Heart left ventricle (tissue), 16 donors: ENCODE results near the gene CDC25B. TPM values are rescaled to one million over a fixed set of nuclear protein-coding genes. Genes with fewer than 3 reads are reported as not detected.
A peak's percentile ranks its signal among the peaks of the same experiment; 100 is the strongest.
"Not testable (repeated sequence)": the region's sequence is repeated elsewhere in the genome, so short reads cannot be mapped to it uniquely, and the experiment has no call there.

Experiments
- ATAC-seq, 4 donors: fragments of 200-7000 bp; cut with Tn5 transposase; one replicate each; pipeline ENCODE4 v1.9.1; 2020 to 2022; ENCODE audit warnings: moderate library complexity in 4 of 4, mild to moderate bottlenecking in 3 of 4, moderate number of reproducible peaks in 1 of 4
- DNase-seq, 5 donors: peaks; one replicate each; pipeline ENCODE4 v3.0.0-alpha.2; 2020
- H3K27ac ChIP-seq, 12 donors: fragments of 200-600 bp; sonication (generic) in 4 of 12; one replicate each; pipeline versions ENCODE4 v1.5.0 to v1.8.0; 2016 to 2022; ENCODE audit warnings: mild to moderate bottlenecking in 2 of 12
- H3K27me3 ChIP-seq, 9 donors: fragments of 200-600 bp; sonication (generic) in 2 of 9; one replicate each; pipeline versions ENCODE4 v1.5.1 to v1.8.0; 2016 to 2022; ENCODE audit warnings: mild to moderate bottlenecking in 3 of 9
- H3K36me3 ChIP-seq, 9 donors: fragments of 200-600 bp; sonication (generic) in 2 of 9; one replicate each; pipeline versions ENCODE4 v1.5.0 to v1.8.0; 2018 to 2022; ENCODE audit warnings: mild to moderate bottlenecking in 2 of 9
- H3K4me1 ChIP-seq, 12 donors: fragments of 200-600 bp; sonication (generic) in 4 of 12; one replicate each; pipeline versions ENCODE4 v1.5.0 to v1.8.0; 2016 to 2022; ENCODE audit warnings: mild to moderate bottlenecking in 3 of 12
- H3K4me3 ChIP-seq, 12 donors: fragments of 200-600 bp; sonication (generic) in 4 of 12; one replicate each; pipeline versions ENCODE4 v1.5.0 to v1.8.0; 2017 to 2022; ENCODE audit warnings: mild to moderate bottlenecking in 9 of 12, moderate library complexity in 4 of 12
- H3K9me3 ChIP-seq, 12 donors: fragments of 200-600 bp; sonication (generic) in 4 of 12; one replicate each; pipeline versions ENCODE4 v1.5.0 to v1.8.0; 2016 to 2022; ENCODE audit warnings: mild to moderate bottlenecking in 1 of 12
- POLR2A ChIP-seq, 2 donors: fragments of 450-650 bp; IDR thresholded peaks; one replicate each; pipeline ENCODE4 v1.6.1; 2017; ENCODE audit warnings: antibody characterized with exemption in 2 of 2, mild to moderate bottlenecking in 2 of 2, moderate library complexity in 2 of 2
- WGBS, 4 donors: extraction: QIAGEN DNeasy Blood & Tissue Kit in 2 of 4; methylation state at CpG; one replicate each; pipeline versions ENCODE4 v1.1.5 to v1.1.7; 2013 to 2018; 5-methylcytosine and 5-hydroxymethylcytosine counted together
- intact Hi-C, 10 donors: fragments of 100-400 bp; cut with DNase I; formaldehyde crosslinking; loops; one replicate each; pipeline versions ENCODE4 v1.11.1 to v1.14.2; 2022
- polyA plus RNA-seq, 2 donors: library from polyadenylated mRNA; stranded (reverse); fragments of 200-250 nt; gene quantifications; one replicate each; pipeline ENCODE4 v1.2.3, GENCODE V29; 2013
- total RNA-seq, 9 donors: library from RNA; depleted of rRNA in 2 of 9; stranded (reverse); fragments of >200 nt in 2 of 9; fragmentation: NEBNext Ultra II Directional in 3 of 9; extraction: Animal tissue kit (Norgen Biotek cat#: 25700) in 3 of 9; gene quantifications; one replicate each; pipeline versions ENCODE4 v1.1.0 to v1.2.4, GENCODE V29; 2016 to 2023
- TF ChIP-seq, protein P1 (sequence below), 12 donors: fragments of 200-600 bp; sonication (generic) in 4 of 12; IDR thresholded peaks; one replicate each; pipeline versions ENCODE4 v1.5.0 to v1.8.0; 2018 to 2022; ENCODE audit warnings: antibody characterized with exemption in 12 of 12, mild to moderate bottlenecking in 5 of 12
- donor health status: ischemic (EF 13 %, LVEDD 7.1; RV severe dilation, severe dysfunction).
- donor health status: healthy with polysubstance abuse.
- donor health status: DM: no; HTN: yes; CAD: no.
- donor health status: DM: no; HTN: no; CAD: no.
- donor health status: ischemic (EF 25% LVEDD 6.9; RV normal size, moderate dysfunction).
- donor health status: ischemic (EF 25% LVEDD 5.7; RV mildly dilated, moderate dysfunction).
- donor health status: healthy.
- donor health status: DM: yes; HTN: yes; CAD: no.
- donor health status: ischemic (EF 35%, LVEDD 5.7; RV mildly dilated, moderate dysfunction).
- donor health status: nonischemic (EF 11% LVEDD 7.7; RV severe dilation, severe dysfunction).
- donor health status: DM: yes; HTN: yes; CAD: no.
- donor health status: PGD.
- donor health status: ischemic (EF 29% LVEDD 5.4; RV normal size, mild dysfunction).
- donor health status: nonischemic (EF 23%, LVEDD 6.1; RV moderate dilation, normal function).

Gene CDC25B
- total and polyA plus RNA-seq, 11 donors = 4.0 to 30.4 (median 8.6) TPM

DNA sequence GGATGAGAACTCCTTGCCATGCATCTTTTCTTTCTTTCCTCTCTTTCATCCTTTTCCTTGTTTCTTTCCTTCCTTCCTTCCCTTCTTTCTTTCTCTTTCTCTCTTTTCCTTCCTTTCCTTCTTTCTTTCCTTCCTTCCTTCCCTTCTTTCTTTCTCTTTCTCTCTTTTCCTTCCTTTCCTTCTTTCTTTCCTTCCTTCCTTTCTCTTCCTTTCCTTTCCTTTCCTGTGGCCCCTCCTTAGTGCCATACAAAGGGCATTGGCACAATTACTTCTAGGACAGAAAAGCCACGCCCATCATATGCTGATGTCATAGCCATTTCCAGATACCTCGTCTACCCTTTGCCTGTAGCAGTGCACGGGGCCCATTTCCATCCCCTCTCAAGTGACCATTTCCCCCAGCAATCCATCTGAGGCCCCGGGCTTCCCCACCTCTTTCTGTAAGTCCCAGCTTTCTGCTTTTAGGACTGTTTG is 7.4 kb upstream of the CDC25B start:
- H3K36me3 ChIP-seq = peaks cover 0 to 17% (median 4%) of the 10 kb centered on the region in 9 donors
- 48 to 57% (median 54%) methylated on average over 4 of the region's 4 CpGs for WGBS, 4 donors
- H3K4me3 ChIP-seq = no peak overlapping the region
- peaks cover 4 to 36% (median 26%) of the 10 kb centered on the region in 12 donors for H3K4me1 ChIP-seq
- no peaks in the 10 kb centered on the region for H3K9me3 ChIP-seq
- no peak overlapping the region for H3K27ac ChIP-seq
- TF ChIP-seq, protein P1, sequence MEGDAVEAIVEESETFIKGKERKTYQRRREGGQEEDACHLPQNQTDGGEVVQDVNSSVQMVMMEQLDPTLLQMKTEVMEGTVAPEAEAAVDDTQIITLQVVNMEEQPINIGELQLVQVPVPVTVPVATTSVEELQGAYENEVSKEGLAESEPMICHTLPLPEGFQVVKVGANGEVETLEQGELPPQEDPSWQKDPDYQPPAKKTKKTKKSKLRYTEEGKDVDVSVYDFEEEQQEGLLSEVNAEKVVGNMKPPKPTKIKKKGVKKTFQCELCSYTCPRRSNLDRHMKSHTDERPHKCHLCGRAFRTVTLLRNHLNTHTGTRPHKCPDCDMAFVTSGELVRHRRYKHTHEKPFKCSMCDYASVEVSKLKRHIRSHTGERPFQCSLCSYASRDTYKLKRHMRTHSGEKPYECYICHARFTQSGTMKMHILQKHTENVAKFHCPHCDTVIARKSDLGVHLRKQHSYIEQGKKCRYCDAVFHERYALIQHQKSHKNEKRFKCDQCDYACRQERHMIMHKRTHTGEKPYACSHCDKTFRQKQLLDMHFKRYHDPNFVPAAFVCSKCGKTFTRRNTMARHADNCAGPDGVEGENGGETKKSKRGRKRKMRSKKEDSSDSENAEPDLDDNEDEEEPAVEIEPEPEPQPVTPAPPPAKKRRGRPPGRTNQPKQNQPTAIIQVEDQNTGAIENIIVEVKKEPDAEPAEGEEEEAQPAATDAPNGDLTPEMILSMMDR (IDR thresholded peaks at IDR 0.05) = no peak
- TF ChIP-seq POLR2A (IDR thresholded peaks at IDR 0.05) = no peak
- intact Hi-C loops = loop anchor here in 6 of 10 donors (5.0 to 10.0 kb wide), 6 partner anchors 59 to 296 kb away; partner anchors contain the start of gene MAVS (in 1 of the 6)
- ATAC-seq = no peak
- peak in 1 of 5 donors; percentile 20 for DNase-seq
- H3K27me3 ChIP-seq = no peaks in the 10 kb centered on the region

DNA sequence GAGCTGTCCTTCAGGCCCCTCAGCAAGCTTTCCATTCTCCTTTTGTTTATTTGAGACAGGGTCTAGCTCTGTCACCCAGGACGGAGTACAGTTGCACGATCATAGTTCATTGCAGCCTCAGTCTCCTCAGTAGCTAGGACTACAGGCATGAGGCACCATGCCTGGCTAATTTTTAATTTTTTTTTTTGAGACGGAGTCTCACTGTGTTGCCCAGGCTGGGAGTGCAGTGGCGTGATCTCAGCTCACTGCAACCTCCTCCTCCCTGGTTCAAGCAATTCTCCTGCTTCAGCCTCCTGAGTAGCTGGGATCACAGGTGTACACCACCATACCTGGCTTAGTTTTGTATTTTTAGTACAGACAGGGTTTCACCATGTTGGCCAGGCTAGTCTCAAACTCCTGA is 6.9 kb upstream of the CDC25B start:
- peaks cover 0 to 12% (median 2%) of the 10 kb centered on the region in 9 donors for H3K36me3 ChIP-seq
- not testable (repeated sequence) for H3K27me3 ChIP-seq, H3K9me3 ChIP-seq, H3K27ac ChIP-seq, ATAC-seq, H3K4me3 ChIP-seq, DNase-seq
- H3K4me1 ChIP-seq = peaks cover 4 to 31% (median 22%) of the 10 kb centered on the region in 12 donors
- WGBS, 4 donors = 93 to 99% (median 96%) methylated on average over 4 of the region's 4 CpGs
- intact Hi-C loops = loop anchor here in 6 of 10 donors (5.0 to 10.0 kb wide), 6 partner anchors 58 to 296 kb away; partner anchors contain the start of gene MAVS (in 1 of the 6)

DNA sequence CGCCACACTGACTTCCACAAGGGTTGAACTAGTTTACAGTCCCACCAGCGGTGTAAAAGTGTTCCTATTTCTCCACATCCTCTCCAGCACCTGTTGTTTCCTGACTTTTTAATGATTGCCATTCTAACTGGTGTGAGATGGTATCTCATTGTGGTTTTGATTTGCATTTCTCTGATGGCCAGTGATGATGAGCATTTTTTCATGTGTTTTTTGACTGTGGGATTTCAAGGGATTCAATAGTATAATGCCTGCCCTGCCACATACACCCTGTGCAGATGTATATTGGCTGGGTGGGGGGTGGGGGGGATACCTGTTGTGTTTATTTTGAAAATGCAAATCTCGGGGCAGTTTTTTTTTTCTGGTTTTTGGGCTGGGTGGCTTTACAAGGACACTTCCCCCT is 1.9 kb upstream of the CDC25B start:
- H3K27ac ChIP-seq, H3K27me3 ChIP-seq: not testable (repeated sequence)
- peaks cover 0 to 37% (median 14%) of the 10 kb centered on the region in 12 donors for H3K4me1 ChIP-seq

DNA sequence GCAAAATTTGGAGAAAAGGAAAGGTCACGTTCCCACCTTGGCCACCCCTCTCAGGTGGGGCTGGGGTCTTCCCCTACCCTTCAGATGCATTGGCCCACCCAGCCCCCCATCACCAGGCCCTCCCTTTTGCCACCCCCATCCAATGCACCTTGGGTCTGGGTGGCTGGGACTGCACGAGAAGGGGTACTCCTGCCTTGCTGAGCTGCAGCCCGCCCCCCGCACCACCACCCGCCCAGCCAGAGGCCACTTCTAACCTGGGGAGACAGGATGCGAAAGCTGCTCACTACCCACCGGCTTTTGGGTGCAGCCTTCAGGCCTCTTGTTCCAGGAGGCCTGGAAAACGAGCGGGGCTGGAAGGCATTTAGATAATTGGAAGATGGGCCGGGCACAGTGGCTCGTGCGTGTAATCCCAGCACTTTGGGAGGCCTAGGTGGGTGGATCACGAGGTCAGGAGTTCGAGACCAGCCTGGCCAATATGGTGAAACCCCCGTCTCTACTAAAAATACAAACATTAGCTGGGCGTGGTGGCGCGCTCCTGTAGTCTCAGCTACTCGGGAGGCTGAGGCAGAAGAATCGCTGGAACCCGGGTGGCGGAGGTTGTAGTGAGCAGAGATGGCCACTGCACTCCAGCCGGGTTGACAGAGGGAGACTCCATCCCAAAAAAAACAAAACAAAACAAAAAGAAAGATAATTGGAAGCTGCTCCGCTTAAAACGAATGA is 1.2 kb upstream of the CDC25B start:
- Histone ChIP-seq H3K36me3 (peaks cover 0 to 17% (median 0%) of the 10 kb centered on the region in 9 donors), H3K27me3 (no peaks in the 10 kb centered on the region), H3K4me3 (peak overlapping the region in 11 of 12 donors; percentile 68 to 94 (median 78)), H3K4me1 (peaks cover 0 to 38% (median 14%) of the 10 kb centered on the region in 12 donors), H3K9me3 (no peaks in the 10 kb centered on the region), H3K27ac (peak overlapping the region in 11 of 12 donors; percentile 90 to 99 (median 96))
- 84 to 90% (median 86%) methylated on average over 22 to 25 of the region's 25 CpGs for WGBS, 4 donors
- intact Hi-C loops = loop anchor here in 3 of 10 donors (2.0 kb wide), 2 partner anchors 24 to 26 kb away; partner anchors contain the start of gene AP5S1 (in 1 of the 3)
- TF ChIP-seq, protein P1 (IDR thresholded peaks at IDR 0.05) = no peak
- no peak for TF ChIP-seq POLR2A (IDR thresholded peaks at IDR 0.05)
- DNase-seq = no peak
- ATAC-seq = no peak

More for the DNA sequence above, 1.9 kb upstream of the CDC25B start:
- not testable (repeated sequence) for H3K4me3 ChIP-seq, DNase-seq, H3K9me3 ChIP-seq, ATAC-seq
- peaks cover 0 to 17% (median 0%) of the 10 kb centered on the region in 9 donors for H3K36me3 ChIP-seq
- intact Hi-C loops = loop anchor here in 3 of 10 donors (2.0 kb wide), 2 partner anchors 25 to 27 kb away; partner anchors contain the start of gene AP5S1 (in 1 of the 3)
- WGBS, 4 donors = 82 to 94% (median 93%) methylated on average over 1 to 3 of the region's 3 CpGs
